ENCODE measurements around the gene MBD3. TPM values are rescaled to one million over a fixed set of nuclear protein-coding genes. Genes with fewer than 3 reads are reported as not detected.
"Not testable (repeated sequence)": the region's sequence is repeated elsewhere in the genome, so short reads cannot be mapped to it uniquely, and the experiment has no call there.

The MBD3 gene
- polyA plus RNA-seq, 1 donor (not counting 4 experiments of a cell fraction or from before 2014, with no cell fraction given), result 16.6 TPM

DNA sequence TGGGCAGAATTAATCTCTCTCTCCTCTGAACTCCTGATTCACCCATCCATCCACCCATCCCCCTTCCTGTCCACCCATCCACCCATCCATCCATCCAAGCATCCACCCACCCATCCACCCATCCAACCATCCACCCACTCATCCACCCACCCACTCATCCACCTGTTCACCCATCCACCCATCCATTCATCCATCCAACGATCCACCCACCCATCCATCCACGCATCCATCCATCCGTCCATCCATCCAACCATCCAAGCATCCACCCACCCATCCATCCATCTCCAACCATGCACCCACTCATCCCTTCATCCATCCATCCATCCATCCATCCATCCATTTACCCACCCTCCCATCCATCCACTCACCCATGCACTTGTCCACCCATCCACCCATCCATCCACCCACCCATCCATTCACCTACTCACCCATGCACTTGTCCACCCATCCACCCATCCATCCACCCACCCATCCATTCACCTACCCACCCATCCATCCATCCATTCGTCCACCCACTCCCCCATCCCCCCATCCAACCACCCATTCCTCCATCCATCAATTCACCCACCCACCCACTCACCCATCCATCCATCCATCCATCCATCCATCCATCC lies 43.2 kb downstream of the MBD3 start:
- dilution Hi-C loops (cut with MboI; ENCODE audit: extremely low pct_ligation_motif_present, low sequenced_read_pairs), result no loop called here
- Histone ChIP-seq H3K27me3 (ENCODE audit: control insufficient read depth, extremely low read depth, insufficient read depth, low read length) (peaks cover 4% of the 10 kb centered on the region), H3K79me2 (ENCODE audit: control insufficient read depth, insufficient read depth, low read length) (no peaks in the 10 kb centered on the region), H3K9me1 (ENCODE audit: control insufficient read depth, extremely low read depth, insufficient read depth, low read length) (no peaks in the 10 kb centered on the region), H3K4me3 (ENCODE audit: control insufficient read depth in 2 of 3, extremely low read depth in 1 of 3, insufficient read depth in 2 of 3, low read depth in 1 of 3, low read length in 3 of 3) (no peak overlapping the region), H3K9ac (ENCODE audit: control insufficient read depth, extremely low read depth, insufficient read depth, low read length) (no peak overlapping the region), H2AFZ (ENCODE audit: control insufficient read depth, low read length) (no peak overlapping the region), H3K4me1 (ENCODE audit: control insufficient read depth, extremely low read depth, insufficient read depth, low read length) (no peaks in the 10 kb centered on the region), H3K9me3 (ENCODE audit: control insufficient read depth, low read depth, low read length) (no peaks in the 10 kb centered on the region), H3K4me2 (ENCODE audit: control insufficient read depth, extremely low read depth, insufficient read depth, low read depth, low read length) (no peak overlapping the region), H3K36me3 (ENCODE audit: control insufficient read depth in 2 of 2, extremely low read depth in 1 of 2, insufficient read depth in 2 of 2, low read length in 2 of 2) (no peaks in the 10 kb centered on the region), H3K27ac (ENCODE audit: control insufficient read depth, insufficient read depth, low read length) (no peak overlapping the region), H4K20me1 (ENCODE audit: control insufficient read depth, extremely low read depth, insufficient read depth, low read length) (no peaks in the 10 kb centered on the region)
- no peak for FAIRE-seq
- no peak for TF ChIP-seq EZH2 (IDR thresholded peaks at IDR 0.05; ENCODE audit: low read length)
- TF ChIP-seq, protein P1, sequence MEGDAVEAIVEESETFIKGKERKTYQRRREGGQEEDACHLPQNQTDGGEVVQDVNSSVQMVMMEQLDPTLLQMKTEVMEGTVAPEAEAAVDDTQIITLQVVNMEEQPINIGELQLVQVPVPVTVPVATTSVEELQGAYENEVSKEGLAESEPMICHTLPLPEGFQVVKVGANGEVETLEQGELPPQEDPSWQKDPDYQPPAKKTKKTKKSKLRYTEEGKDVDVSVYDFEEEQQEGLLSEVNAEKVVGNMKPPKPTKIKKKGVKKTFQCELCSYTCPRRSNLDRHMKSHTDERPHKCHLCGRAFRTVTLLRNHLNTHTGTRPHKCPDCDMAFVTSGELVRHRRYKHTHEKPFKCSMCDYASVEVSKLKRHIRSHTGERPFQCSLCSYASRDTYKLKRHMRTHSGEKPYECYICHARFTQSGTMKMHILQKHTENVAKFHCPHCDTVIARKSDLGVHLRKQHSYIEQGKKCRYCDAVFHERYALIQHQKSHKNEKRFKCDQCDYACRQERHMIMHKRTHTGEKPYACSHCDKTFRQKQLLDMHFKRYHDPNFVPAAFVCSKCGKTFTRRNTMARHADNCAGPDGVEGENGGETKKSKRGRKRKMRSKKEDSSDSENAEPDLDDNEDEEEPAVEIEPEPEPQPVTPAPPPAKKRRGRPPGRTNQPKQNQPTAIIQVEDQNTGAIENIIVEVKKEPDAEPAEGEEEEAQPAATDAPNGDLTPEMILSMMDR (optimal IDR thresholded peaks at IDR 0.05 in 1 of 3, IDR thresholded peaks at IDR 0.05 in 1 of 3, conservative IDR thresholded peaks at IDR 0.05 in 1 of 3; ENCODE audit: extremely low read depth in 1 of 3, insufficient read depth in 2 of 3, low read length in 3 of 3), result no peak
- DNase-seq (ENCODE audit: low read depth, low spot score), result no peak

DNA sequence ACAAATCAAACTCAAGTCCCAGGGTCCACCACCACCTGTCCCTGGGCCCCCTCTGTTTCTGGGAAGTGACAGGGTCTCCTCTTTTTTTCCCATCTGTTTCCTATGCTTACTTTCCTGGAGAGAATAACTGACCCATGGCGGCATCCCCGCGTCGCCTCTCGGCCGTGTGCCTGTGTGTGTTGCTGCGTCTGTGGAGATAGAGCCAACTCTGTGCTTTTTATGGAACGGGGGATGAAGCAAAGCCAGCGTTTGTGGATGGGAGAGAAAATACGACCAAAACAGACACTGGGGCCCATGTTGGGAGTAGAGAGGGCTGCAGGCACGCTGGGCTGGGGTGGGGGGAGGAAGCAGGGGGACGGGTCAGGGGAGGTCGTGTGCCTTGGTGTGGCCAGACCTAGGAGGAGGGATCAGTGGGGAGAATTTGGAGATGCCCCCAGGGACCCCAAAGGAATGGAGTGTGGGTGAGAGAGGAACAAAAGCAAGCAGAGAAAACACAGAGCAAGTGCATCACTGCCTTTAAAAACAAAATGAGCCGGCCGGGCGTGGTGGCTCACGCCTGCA lies 52.2 kb downstream of the MBD3 start:
- no peak overlapping the region for H2AFZ ChIP-seq (ENCODE audit: control insufficient read depth, low read length)
- H3K36me3 ChIP-seq (ENCODE audit: control insufficient read depth in 2 of 2, extremely low read depth in 1 of 2, insufficient read depth in 2 of 2, low read length in 2 of 2), result no peaks in the 10 kb centered on the region
- H3K4me3 ChIP-seq (ENCODE audit: control insufficient read depth in 2 of 3, extremely low read depth in 1 of 3, insufficient read depth in 2 of 3, low read depth in 1 of 3, low read length in 3 of 3), result no peak overlapping the region
- no peak for FAIRE-seq
- no peak for DNase-seq (ENCODE audit: low read depth, low spot score)
- no peak overlapping the region for H3K9ac ChIP-seq (ENCODE audit: control insufficient read depth, extremely low read depth, insufficient read depth, low read length)
- H3K27ac ChIP-seq (ENCODE audit: control insufficient read depth, insufficient read depth, low read length), result no peak overlapping the region
- no peaks in the 10 kb centered on the region for H3K9me1 ChIP-seq (ENCODE audit: control insufficient read depth, extremely low read depth, insufficient read depth, low read length)
- TF ChIP-seq EZH2 (IDR thresholded peaks at IDR 0.05; ENCODE audit: low read length), result no peak
- TF ChIP-seq, protein P1 (optimal IDR thresholded peaks at IDR 0.05 in 1 of 3, IDR thresholded peaks at IDR 0.05 in 1 of 3, conservative IDR thresholded peaks at IDR 0.05 in 1 of 3; ENCODE audit: extremely low read depth in 1 of 3, insufficient read depth in 2 of 3, low read length in 3 of 3), result no peak
- no peaks in the 10 kb centered on the region for H3K9me3 ChIP-seq (ENCODE audit: control insufficient read depth, low read depth, low read length)
- dilution Hi-C loops (cut with MboI; ENCODE audit: extremely low pct_ligation_motif_present, low sequenced_read_pairs), result no loop called here
- H3K4me1 ChIP-seq (ENCODE audit: control insufficient read depth, extremely low read depth, insufficient read depth, low read length), result no peaks in the 10 kb centered on the region
- H3K79me2 ChIP-seq (ENCODE audit: control insufficient read depth, insufficient read depth, low read length), result no peaks in the 10 kb centered on the region
- peaks cover 7% of the 10 kb centered on the region for H3K27me3 ChIP-seq (ENCODE audit: control insufficient read depth, extremely low read depth, insufficient read depth, low read length)
- no peaks in the 10 kb centered on the region for H4K20me1 ChIP-seq (ENCODE audit: control insufficient read depth, extremely low read depth, insufficient read depth, low read length)
- H3K4me2 ChIP-seq (ENCODE audit: control insufficient read depth, extremely low read depth, insufficient read depth, low read depth, low read length), result no peak overlapping the region

DNA sequence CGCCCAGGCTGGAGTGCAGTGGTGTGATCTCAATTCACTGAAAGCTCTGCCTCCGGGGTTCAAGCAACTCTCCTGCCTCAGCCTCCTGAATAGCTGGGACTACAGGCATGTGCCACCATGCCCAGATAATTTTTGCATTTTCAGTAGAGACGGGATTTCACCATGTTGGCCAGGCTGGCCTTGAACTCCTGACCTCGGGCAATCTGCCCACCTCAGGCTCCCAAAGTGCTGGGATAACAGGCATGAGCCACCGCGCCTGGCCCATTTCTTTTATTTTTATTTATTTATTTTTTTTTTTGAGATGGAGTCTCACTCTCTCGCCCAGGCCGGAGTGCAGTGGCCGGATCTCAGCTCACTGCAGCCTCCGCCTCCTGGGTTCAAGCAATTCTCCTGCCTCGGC lies 52.9 kb downstream of the MBD3 start:
- dilution Hi-C loops (cut with MboI; ENCODE audit: extremely low pct_ligation_motif_present, low sequenced_read_pairs); H3K9ac ChIP-seq (ENCODE audit: control insufficient read depth, extremely low read depth, insufficient read depth, low read length); H3K27ac ChIP-seq (ENCODE audit: control insufficient read depth, insufficient read depth, low read length); FAIRE-seq; DNase-seq (ENCODE audit: low read depth, low spot score); H3K9me1 ChIP-seq (ENCODE audit: control insufficient read depth, extremely low read depth, insufficient read depth, low read length); H3K4me1 ChIP-seq (ENCODE audit: control insufficient read depth, extremely low read depth, insufficient read depth, low read length); H3K36me3 ChIP-seq (ENCODE audit: control insufficient read depth in 2 of 2, extremely low read depth in 1 of 2, insufficient read depth in 2 of 2, low read length in 2 of 2); H3K27me3 ChIP-seq (ENCODE audit: control insufficient read depth, extremely low read depth, insufficient read depth, low read length); H2AFZ ChIP-seq (ENCODE audit: control insufficient read depth, low read length); H4K20me1 ChIP-seq (ENCODE audit: control insufficient read depth, extremely low read depth, insufficient read depth, low read length); H3K9me3 ChIP-seq (ENCODE audit: control insufficient read depth, low read depth, low read length); H3K79me2 ChIP-seq (ENCODE audit: control insufficient read depth, insufficient read depth, low read length); H3K4me2 ChIP-seq (ENCODE audit: control insufficient read depth, extremely low read depth, insufficient read depth, low read depth, low read length); H3K4me3 ChIP-seq (ENCODE audit: control insufficient read depth in 2 of 3, extremely low read depth in 1 of 3, insufficient read depth in 2 of 3, low read depth in 1 of 3, low read length in 3 of 3): not testable (repeated sequence)
